GM13977 (cell line): ENCODE results near the gene UCMA.

Experiments used
- DNase-seq: peaks from one replicate; pipeline ENCODE4 v3.0.0; 2012; ENCODE audit warnings: low spot score
- CTCF ChIP-seq: IDR thresholded peaks from 2 replicates; pipeline ENCODE4 v1.5.1; 2012; ENCODE audit warnings: mild to moderate bottlenecking, control low read depth; ENCODE audit not compliant: insufficient read depth; ENCODE audit errors: extremely low read depth, missing control alignments
- in situ Hi-C: fragments of 300-500 bp; cut with MboI; formaldehyde crosslinking; loops from one replicate; pipeline ENCODE4 v1.12.0; 2022; ENCODE audit warnings: low sequenced_read_pairs, low pct_unique_long_range_greater_than_20kb, mixed read lengths, inconsistent platforms; ENCODE audit not compliant: unreplicated experiment

UCMA gene

DNA sequence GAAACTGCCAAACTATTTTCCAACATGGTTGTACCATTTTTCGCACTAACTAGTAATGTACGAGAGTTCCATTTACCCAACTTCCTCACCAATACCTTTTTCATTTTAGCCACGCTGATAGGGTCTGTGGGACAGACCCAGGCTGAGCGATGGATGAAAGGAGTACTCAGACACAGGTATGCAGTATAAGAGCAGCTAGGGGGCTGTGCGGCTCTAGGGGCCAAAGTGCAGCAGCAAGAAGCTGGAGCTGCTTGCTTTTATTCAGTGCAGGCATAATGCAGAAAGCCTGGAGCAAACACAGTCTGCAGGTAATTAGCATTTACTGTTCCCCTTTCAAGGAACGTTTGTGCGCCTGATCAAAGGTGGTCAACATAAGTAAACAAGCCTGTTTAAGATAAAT, 21.0 kb downstream of the UCMA start:
- no peak for TF ChIP-seq CTCF
- no peak for DNase-seq
- in situ Hi-C loops = no loop called here

GRCh38 chr10:13206546-13207443, 27.4 kb downstream of the UCMA start:
- DNase-seq = no peak
- in situ Hi-C loops = no loop called here
- TF ChIP-seq CTCF = peak; percentile 56

DNA sequence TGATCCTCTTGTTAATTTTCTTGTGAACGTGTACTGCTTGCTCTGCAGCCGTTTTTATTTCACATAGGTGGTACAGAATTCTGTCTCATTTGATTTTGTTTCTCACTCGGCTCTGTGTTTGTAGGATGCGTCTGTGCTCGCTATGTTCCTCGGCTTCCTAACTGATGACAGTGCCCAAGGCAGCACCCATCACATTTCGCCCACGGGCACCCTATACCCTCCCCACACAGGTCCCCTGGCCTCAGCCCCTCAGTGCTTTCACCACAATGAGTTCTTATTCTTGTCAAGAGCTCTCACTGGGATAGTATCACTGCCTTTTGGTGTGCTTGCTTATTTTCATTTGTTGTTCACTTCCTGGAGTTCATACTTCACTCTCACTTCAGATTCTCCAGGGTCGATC, 28.1 kb downstream of the UCMA start:
- TF ChIP-seq CTCF = no peak
- DNase-seq = no peak
- in situ Hi-C loops = no loop called here

GRCh38 chr10:13201132-13201531, 33.0 kb downstream of the UCMA start:
- no peak for TF ChIP-seq CTCF
- in situ Hi-C loops = no loop called here
- DNase-seq = no peak

- no peak for TF ChIP-seq CTCF
- in situ Hi-C loops = no loop called here
- no peak for DNase-seq
These were observed 39.2 kb downstream of the UCMA start for GRCh38 chr10:13195016-13195415.

DNA sequence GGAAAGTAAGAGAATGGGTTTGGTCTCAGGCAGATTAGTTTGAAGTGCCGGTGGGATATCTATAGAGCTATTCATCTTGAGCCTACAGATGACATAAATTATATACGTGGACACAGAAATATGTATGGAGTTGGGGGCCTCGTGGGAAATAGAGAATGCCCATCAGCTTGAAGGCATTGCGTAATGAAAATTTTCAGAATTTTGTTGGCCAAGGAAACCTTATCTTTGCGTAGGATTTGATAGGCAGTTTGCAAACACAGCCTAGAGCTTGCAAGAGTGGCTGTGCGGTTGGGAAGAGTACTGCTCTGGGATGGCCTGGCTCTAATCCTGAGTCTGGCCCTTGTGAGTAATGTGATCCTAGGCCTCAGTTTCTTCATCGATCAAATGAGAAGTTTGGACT, 40.5 kb downstream of the UCMA start:
- in situ Hi-C loops = no loop called here
- TF ChIP-seq CTCF = no peak
- DNase-seq = no peak

GRCh38 chr10:13191362-13191761, 42.8 kb downstream of the UCMA start:
- no peak for TF ChIP-seq CTCF
- no peak for DNase-seq
- in situ Hi-C loops = no loop called here
